A549 (cell line): ENCODE measurements around the gene GNA15.
"Not testable (repeated sequence)": the region's sequence is repeated elsewhere in the genome, so short reads cannot be mapped to it uniquely, and the experiment has no call there.

ENCODE experiments used
- CTCF ChIP-seq: fragments of >200 bp; sonication (Bioruptor Twin); formaldehyde crosslinking; IDR thresholded peaks from 3 replicates; pipeline ENCODE4 v1.5.1; 2016
- EP300 ChIP-seq, 2 experiments: fragments of >200 bp; sonication (Bioruptor Twin); formaldehyde crosslinking; IDR thresholded peaks; 2 replicates in 1 of 2; 3 replicates in 1 of 2; pipeline ENCODE4 v1.6.1; 2016 to 2017
- HEYL ChIP-seq: fragments of 250-450 bp; sonication (Bioruptor Pico); IDR thresholded peaks from 2 replicates; pipeline ENCODE4 v1.8.0; 2021; ENCODE audit warnings: mild to moderate bottlenecking, moderate library complexity
- MAZ ChIP-seq: fragments of 150-350 bp; IDR thresholded peaks from 2 replicates; pipeline ENCODE4 v1.6.1; 2014; ENCODE audit warnings: antibody characterized with exemption, low read depth, low read length, borderline replicate concordance
- SMC3 ChIP-seq: fragments of >200 bp; sonication (Bioruptor Twin); formaldehyde crosslinking; IDR thresholded peaks from 3 replicates; pipeline ENCODE4 v1.6.1; 2018; ENCODE audit warnings: inconsistent platforms

GRCh38 chr19:3089299-3089855 lies 46.5 kb upstream of the GNA15 start:
- TF ChIP-seq EP300 (IDR thresholded peaks at IDR 0.05); MAZ; CTCF; SMC3; HEYL: not testable (repeated sequence)
